ENCODE data around the gene LORICRIN. TPM values are rescaled to one million over a fixed set of nuclear protein-coding genes. Genes with fewer than 3 reads are reported as not detected.

The LORICRIN gene
- total RNA-seq, 1 donor from 2014 or later: not detected

DNA sequence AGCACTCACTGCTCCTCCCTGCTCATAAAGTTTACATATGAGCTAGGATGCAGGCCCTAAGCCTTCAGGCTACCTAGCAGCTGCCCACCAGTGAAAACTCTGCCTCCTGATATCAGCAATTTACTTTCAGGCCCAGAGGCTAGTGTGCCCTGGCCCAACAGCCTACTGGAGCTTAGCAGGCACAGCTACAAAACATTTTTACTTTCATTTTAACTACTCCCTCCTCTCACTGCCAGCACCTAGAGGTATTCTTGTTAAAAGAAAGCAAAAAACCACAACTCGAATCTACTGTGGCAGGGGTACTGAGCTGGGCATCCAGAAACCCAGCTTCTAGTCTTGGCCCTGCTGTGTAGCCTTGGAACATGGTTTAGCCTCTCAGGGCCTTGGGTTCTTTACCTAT is 5.8 kb upstream of the LORICRIN start:
- TF ChIP-seq, protein P1, sequence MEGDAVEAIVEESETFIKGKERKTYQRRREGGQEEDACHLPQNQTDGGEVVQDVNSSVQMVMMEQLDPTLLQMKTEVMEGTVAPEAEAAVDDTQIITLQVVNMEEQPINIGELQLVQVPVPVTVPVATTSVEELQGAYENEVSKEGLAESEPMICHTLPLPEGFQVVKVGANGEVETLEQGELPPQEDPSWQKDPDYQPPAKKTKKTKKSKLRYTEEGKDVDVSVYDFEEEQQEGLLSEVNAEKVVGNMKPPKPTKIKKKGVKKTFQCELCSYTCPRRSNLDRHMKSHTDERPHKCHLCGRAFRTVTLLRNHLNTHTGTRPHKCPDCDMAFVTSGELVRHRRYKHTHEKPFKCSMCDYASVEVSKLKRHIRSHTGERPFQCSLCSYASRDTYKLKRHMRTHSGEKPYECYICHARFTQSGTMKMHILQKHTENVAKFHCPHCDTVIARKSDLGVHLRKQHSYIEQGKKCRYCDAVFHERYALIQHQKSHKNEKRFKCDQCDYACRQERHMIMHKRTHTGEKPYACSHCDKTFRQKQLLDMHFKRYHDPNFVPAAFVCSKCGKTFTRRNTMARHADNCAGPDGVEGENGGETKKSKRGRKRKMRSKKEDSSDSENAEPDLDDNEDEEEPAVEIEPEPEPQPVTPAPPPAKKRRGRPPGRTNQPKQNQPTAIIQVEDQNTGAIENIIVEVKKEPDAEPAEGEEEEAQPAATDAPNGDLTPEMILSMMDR (conservative IDR thresholded peaks at IDR 0.05; ENCODE audit: low read depth, low read length): no peak
- no peak for DNase-seq (ENCODE audit: low read depth)
- H3K4me3 ChIP-seq (ENCODE audit: low read depth, low read length): no peak overlapping the region

DNA sequence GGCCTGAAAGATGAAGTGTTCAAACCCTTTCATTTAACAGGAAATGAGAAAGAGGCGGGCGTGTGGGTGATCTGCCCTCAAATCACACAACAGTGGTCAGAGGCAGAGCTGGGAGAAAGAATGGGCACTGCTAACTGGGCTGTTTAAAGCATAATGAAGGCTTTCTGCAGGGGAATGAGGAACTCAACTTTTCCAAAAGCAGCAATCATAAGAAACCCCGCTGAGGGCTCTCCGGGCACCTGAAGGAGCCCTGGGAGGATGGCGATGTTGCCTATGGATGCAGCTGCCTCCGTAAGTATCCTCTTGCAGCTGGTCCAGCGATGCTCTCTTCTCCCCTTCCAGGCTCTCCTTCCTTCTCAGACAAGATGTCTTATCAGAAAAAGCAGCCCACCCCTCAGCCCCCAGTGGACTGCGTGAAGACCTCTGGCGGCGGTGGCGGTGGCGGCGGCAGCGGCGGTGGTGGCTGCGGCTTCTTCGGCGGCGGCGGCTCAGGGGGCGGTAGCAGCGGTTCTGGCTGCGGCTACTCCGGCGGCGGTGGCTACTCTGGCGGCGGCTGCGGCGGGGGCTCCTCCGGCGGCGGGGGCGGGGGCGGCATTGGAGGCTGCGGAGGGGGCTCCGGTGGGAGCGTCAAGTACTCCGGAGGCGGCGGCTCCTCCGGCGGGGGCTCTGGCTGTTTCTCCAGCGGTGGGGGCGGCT is 1.2 kb downstream of the LORICRIN start:
- no peak for DNase-seq (ENCODE audit: low read depth)
- TF ChIP-seq, protein P1 (conservative IDR thresholded peaks at IDR 0.05; ENCODE audit: low read depth, low read length): no peak

DNA sequence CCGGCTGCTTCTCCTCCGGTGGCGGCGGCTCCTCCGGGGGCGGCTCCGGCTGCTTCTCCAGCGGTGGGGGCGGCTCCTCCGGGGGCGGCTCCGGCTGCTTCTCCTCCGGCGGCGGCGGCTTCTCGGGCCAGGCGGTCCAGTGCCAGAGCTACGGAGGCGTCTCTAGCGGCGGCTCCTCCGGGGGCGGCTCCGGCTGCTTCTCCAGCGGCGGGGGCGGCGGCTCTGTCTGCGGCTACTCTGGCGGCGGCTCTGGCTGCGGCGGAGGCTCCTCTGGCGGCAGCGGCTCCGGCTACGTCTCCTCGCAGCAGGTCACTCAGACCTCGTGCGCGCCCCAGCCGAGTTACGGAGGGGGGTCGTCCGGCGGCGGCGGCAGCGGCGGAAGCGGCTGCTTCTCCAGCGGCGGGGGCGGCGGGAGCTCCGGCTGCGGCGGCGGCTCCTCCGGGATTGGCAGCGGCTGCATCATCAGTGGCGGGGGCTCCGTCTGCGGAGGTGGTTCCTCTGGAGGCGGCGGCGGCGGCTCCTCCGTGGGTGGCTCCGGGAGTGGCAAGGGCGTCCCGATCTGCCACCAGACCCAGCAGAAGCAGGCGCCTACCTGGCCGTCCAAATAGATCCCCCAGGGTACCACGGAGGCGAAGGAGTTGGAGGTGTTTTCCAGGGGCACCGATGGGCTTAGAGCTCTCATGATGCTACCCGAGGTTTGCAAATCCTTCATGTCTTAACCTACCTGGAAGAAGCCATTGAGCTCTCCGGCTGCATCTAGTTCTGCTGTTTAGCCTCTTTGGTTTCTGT is 2.0 kb downstream of the LORICRIN start:
- DNase-seq (ENCODE audit: low read depth): no peak
- H3K4me3 ChIP-seq (ENCODE audit: low read depth, low read length): peak overlapping the region; percentile 20
- TF ChIP-seq, protein P1 (conservative IDR thresholded peaks at IDR 0.05; ENCODE audit: low read depth, low read length): no peak

More for the DNA sequence above, 1.2 kb downstream of the LORICRIN start:
- H3K4me3 ChIP-seq (ENCODE audit: low read depth, low read length): no peak overlapping the region

DNA sequence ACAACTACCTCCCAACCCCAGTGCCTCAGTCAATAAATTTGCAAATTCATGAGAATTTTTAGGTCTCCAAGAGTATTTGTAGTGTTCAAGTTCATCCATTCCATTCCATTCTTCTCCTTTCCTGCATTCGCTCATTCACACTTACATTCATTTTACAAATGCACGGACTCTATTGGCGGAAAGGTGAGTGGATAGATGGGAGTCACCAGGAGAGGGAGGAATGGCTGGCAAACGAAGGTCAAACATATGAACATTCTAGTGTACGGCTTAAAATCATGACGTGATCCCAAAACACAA is 2.5 kb downstream of the LORICRIN start:
- no peak overlapping the region for H3K4me3 ChIP-seq (ENCODE audit: low read depth, low read length)
- no peak for DNase-seq (ENCODE audit: low read depth)
- TF ChIP-seq, protein P1 (conservative IDR thresholded peaks at IDR 0.05; ENCODE audit: low read depth, low read length): no peak

DNA sequence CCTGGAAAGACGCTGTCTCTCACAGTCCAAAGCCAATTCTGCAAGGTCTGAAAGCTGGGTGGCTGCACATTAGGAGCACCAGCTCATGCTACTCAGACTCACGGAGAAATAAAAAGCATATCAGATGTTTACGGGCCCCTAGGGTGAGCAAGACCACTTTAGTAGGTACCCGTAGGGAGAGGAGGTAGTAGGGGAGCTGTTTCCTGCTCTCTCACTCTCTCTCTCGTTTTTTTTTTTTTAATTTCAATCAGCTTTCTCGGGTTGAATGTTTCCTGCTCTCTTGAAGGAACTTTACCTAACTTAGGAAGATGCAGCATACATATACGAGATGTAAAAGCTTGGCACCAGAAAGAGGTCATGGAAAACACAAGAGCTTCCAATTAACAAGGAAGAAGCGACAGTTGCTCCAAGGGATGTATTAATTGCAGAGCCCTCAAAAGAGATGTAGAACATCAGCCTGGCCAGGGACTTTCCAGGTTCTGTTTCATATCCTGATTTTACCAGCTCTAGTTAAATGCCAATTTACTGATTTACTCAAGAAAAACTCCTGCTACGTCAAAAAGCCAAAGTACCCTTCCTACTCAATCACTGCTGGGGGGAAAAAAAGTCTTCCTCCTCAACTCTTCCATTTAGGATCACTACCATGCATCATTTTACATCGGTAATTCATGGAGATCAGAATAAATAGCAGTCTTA is 3.1 kb downstream of the LORICRIN start:
- no peak overlapping the region for H3K4me3 ChIP-seq (ENCODE audit: low read depth, low read length)
- no peak for DNase-seq (ENCODE audit: low read depth)
- TF ChIP-seq, protein P1 (conservative IDR thresholded peaks at IDR 0.05; ENCODE audit: low read depth, low read length): no peak

DNA sequence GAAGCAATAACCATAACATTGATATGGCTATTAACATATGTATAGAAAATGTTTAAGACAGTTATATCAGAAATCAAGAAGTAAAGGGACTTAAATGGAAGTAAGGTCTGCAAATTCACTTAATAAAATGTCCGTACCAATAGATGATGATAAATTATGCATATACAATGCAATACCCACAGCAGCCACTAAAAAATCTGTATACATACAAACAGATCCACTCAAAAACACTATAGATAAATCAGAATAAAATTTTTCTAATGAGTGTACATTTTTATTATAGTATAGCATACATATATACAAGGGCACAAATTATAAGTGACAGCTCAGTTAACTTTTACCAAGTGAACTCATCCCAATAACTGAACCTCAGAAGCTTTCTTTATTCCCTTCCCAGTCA is 6.0 kb downstream of the LORICRIN start:
- TF ChIP-seq, protein P1 (conservative IDR thresholded peaks at IDR 0.05; ENCODE audit: low read depth, low read length): no peak
- H3K4me3 ChIP-seq (ENCODE audit: low read depth, low read length): no peak overlapping the region
- DNase-seq (ENCODE audit: low read depth): no peak
